ENCODE measurements around the gene PARL.

The PARL gene, protein sequence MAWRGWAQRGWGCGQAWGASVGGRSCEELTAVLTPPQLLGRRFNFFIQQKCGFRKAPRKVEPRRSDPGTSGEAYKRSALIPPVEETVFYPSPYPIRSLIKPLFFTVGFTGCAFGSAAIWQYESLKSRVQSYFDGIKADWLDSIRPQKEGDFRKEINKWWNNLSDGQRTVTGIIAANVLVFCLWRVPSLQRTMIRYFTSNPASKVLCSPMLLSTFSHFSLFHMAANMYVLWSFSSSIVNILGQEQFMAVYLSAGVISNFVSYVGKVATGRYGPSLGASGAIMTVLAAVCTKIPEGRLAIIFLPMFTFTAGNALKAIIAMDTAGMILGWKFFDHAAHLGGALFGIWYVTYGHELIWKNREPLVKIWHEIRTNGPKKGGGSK

GRCh38 chr3:183884427-183885296 lies at the start of gene PARL:
PARL (minus strand) TSS chr3:183884880; CDS start chr3:183884846, 34 bp downstream.
- DNase-seq (ENCODE audit: low read depth): peak; percentile 91

DNA sequence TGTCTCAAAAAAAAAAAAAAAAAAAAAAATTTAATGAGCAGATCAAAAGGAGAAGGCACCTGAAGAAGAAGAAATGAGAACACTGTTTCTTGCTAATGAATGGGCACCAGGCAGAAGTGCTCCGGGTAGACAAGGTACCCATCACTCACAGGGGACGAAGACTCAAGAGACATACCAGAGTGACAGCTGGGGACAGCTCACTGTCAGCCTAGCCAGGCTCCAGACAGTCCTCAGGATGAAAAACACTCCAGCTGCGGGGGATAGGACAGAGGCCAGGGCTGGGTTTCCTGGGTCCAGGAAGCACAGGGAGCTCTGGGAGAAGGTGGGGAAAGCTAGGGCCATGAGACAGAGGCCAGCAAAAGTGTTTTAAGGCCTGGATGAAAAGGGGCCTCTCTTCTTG lies 48.5 kb upstream of the PARL start:
- DNase-seq (ENCODE audit: low read depth): no peak

GRCh38 chr3:183931881-183932280 lies 47.2 kb upstream of the PARL start:
- no peak for DNase-seq (ENCODE audit: low read depth)

DNA sequence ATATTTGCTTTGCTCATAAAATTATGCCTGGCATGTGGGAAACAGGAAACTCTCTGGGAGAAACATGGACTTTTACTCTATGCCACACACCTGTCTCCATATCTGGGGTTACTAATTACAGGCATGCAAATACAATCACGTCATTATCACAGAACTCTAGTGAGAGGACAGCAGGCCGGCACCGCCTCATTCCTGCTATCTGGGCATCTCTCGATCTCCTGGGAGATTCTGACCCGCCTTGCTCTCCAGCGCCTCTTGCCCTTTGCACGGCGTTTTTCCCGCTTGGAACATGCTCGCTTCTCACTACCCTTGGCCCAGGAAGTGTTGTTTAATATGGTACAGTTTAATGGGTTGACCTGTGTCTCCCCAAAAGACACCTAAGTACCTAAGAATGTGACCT lies 45.4 kb upstream of the PARL start:
- DNase-seq (ENCODE audit: low read depth): no peak

- DNase-seq (ENCODE audit: low read depth): no peak
Observed at GRCh38 chr3:183927059-183927458, 42.4 kb upstream of the PARL start.

GRCh38 chr3:183924956-183925355 lies 40.3 kb upstream of the PARL start:
- no peak for DNase-seq (ENCODE audit: low read depth)

DNA sequence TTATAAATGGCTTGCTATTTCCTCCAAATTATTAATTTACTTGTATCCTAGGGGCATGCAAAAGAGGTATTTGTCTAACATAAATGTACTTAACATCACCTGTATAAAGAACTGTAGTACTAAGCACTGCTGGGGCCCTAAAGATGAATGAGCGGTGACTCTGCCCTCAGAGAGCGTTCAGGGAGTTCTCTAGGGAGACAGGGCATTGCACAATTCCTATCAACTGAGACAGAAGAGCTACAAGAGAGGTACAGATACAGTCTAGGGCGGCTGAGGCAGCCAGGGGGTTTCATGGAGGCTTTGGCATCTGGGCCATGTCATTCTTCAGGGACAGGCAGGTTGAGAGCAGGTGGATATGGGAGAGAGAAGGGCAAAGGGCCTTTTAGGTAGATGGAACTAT lies 39.9 kb upstream of the PARL start:
- no peak for DNase-seq (ENCODE audit: low read depth)

- DNase-seq (ENCODE audit: low read depth): no peak
Observed at GRCh38 chr3:183922421-183922820, 37.7 kb upstream of the PARL start.

DNA sequence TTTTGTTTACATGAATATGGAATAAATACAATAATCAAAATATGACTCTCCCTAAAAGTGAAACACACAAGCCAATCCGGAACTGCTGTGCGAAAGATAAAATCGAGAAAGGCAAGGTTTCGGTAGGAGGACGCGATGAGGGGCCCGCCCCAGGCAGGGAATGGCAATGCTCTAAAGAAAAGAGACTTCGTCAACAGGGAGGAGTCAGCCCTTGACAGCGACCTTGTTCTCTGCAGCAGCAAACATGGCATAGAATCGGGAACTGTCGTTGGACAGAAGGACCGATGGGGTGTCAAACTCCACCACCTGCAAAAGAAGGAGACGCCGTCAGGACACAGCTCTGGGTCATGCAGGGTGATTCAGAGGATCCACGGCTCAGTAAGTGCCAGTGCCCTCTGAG lies 36.4 kb upstream of the PARL start:
- no peak for DNase-seq (ENCODE audit: low read depth)

- DNase-seq (ENCODE audit: low read depth): no peak
Observed at GRCh38 chr3:183920416-183920815, 35.7 kb upstream of the PARL start.

DNA sequence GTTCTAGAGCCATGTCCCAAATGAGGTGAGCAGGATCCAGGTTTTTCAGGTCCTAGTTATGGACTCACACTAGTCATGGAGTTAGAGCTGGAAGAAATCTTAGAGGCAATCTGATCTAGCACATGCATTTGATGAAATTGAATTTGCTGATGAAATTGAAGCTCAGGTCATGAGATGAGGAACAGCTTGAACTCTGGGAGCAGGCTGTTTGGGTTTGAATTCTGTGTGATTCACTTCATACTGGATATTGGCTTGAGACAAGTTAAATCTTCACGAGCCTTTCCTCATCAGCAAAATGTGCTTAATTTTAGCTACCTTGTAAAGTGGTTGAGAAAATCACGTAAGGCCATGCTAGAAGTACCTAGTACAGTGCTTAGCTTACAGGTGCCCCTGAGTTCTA lies 33.5 kb upstream of the PARL start:
- DNase-seq (ENCODE audit: low read depth): no peak

GRCh38 chr3:183917776-183918175 lies 33.1 kb upstream of the PARL start:
- no peak for DNase-seq (ENCODE audit: low read depth)

DNA sequence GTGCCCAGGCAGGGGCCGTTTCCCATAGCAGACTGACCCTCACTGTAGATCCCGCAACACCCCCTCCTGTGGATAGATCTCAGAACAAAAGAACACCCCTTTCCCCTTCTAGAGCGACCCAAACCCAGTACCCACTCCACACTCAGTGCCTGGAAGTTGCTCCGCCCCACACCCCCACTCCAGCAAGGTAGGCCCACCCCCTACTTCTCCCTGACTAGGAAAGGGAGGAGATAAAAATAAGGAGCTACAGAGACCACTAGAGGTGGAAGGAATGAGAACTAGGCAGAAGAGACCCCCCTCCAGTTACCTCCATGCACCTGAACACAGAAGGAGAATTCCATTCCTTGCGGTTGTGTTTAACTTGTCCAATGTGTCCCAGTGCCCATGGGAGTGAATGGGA lies 30.2 kb upstream of the PARL start:
- DNase-seq (ENCODE audit: low read depth): no peak

DNA sequence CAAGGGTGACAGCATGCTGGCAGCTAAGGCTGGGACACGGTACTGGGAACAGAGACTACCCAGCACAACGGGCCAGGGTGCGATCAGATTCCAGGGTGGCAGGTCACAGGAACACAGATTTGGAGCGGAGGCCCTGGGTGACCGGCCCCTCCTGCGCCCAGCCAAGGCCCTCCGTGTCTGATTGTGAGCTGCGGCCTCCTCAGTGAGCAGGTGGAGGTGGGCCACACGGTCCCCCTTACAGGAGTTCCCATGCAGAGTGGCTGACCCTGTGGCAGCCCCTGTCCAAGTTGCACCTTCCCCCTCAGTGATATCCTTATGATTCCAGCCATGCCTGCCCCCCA lies 28.9 kb upstream of the PARL start:
- no peak for DNase-seq (ENCODE audit: low read depth)

GRCh38 chr3:183912895-183913579 lies 28.4 kb upstream of the PARL start:
- no peak for DNase-seq (ENCODE audit: low read depth)

DNA sequence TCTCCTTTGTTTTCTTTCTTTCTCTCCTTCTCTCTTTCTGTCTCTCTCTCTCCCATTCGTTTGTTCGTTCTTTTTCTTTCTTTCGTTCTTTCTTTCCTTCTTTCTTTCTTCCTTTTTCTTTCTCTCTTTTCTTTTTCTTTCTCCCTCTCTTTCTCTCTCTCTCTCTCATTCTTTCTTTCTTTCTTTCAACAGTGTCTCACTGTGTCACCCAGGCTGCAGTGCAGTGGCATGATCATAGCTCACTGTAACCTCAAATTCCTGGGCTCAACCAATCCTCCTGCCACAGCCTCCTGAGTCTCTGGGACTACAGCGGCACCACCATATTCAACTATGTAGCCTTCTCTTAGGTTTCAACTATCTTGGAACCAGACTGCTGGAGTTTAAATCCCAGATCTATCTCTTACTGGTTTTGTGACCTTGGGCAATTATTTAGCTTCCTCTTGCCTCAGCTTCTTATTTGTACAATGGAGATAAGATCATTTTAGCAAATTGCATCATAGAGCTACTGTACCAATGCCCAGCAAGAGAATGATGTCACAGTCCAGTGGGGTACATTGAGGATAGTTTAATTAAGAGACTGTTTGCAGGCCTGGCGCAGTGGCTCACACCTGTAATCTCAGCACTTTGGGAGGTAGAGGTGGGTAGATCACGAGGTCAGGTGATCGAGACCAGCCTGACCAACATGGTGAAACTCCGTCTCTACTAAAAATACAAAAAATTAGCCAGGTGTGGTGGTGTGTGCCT lies 27.3 kb upstream of the PARL start:
- peak; percentile 15 for DNase-seq (ENCODE audit: low read depth)

DNA sequence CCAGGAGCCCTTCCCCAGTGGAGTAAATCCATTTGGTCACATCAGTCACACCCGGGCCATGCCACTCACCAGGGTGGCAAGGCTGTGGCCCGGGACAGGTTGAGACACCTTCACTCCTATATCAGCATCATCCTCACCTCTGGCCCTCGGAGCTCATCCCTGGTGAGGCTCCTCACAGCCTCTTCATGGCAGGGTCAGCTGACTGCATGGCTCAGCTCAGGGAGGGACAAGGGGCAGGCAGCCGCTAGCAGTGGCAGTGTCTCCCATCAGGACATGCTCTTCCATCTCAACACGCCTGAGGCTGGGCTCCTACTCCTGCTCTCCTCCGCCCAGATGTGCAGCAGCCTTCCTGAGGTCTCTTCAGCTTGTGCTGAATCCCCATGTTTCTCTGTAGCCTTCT lies 26.4 kb upstream of the PARL start:
- no peak for DNase-seq (ENCODE audit: low read depth)

DNA sequence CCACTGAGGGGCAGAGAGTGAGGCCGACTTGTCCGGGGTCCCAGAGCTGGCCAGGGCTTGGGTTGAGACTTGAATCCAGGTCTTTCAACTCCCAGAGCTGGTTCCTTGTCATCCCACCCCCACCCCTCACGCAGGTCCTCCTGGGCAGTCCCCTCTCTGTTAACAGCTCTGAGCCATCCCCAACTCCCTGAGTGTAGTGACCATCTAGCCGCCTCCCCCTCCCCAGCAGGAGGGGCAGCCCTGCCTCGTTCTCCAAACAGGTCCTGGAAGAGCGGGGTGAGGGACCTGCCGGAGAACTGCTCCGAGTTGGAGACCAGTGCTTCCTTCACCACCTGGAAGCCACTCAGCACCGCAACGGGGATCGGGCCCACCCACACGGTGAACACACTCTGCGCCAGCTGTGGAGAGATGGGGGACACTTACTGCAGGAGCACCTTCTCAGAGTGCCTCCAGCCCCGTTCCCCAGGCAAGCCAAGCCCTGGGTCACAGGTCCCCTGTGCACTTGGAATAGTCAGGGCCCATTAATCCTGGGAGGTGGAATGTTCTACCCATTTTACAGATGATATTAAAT lies 24.4 kb upstream of the PARL start:
- no peak for DNase-seq (ENCODE audit: low read depth)

DNA sequence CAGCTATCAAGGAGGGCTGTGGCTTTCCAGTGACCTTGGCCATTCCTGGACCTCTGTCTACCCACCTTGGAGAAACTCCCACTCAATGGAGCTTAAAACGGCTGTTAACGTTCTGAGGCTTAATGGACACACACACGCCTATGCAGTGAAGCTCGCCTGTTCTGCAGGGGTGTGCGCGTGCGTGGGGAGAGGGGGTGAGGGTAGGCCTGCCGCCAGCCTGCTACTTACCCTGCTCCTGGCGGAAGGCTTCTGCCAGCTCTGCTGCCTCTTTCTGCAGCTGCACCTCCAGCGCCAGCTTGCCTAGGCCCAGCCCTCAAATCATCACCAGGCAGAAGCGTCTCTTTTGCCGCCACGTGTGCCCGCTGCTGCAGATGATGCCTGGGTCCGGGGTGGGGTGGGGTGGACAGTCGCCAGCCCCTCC lies 23.2 kb upstream of the PARL start:
- no peak for DNase-seq (ENCODE audit: low read depth)

- no peak for DNase-seq (ENCODE audit: low read depth)
Observed at GRCh38 chr3:183907176-183907575, 22.5 kb upstream of the PARL start.

DNA sequence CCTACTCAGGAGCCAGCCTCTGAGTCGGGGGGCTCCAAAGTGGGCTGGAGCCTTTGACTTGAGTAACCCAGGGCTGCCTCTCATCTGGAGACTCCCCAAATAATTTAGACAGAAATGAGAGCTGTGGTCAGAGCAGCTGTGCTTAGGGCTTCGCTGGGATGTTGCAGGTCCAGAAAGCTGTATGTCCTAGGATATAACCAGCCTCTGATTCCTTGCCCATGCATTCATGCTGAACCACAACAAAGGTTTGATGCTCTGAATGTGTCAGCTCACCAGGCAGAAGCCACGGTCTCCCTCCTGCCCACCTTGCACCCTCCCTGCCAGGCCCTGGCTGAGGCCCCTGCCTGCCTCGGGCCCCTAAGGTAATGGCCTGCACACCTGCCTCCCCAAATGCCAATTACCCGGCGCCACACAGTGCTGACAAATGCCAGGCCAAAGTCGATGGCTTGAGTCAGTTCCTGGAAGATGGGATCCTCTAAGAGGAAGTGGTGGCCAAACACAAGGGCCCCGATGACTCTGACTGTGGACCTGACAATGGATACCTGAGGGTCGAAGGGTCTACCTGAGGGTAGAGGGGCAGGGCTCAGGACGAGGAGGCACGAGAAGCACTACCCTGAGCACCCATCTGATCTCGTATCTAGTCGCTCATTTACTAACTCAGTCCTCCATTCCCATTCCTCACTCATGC lies 21.7 kb upstream of the PARL start:
- no peak for DNase-seq (ENCODE audit: low read depth)

Measured in EH (cell line).